ENCODE measurements around the gene PARD3. TPM values are rescaled to one million over a fixed set of nuclear protein-coding genes. Genes with fewer than 3 reads are reported as not detected.

The PARD3 gene
- total RNA-seq, 1 donor from 2014 or later: 97.8 TPM

DNA sequence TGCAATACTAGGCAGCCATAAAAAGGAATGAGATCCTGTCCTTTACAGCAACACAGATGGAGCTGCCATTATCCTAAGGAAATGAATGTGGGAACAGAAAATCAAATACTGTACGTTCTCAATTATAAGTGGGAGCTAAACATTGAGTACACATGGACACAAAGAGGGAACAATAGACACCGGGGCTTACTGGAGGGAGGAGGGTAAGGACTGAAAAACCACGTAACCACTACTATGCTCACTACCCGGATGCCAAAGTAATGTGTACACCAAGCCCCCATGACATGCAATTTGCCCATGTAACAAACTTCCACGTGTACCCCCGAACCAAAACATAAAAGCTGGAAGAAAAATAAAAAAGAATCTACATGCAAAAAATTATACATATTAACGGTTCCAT is 587.0 kb downstream of the PARD3 start:
- TF ChIP-seq, protein P1, sequence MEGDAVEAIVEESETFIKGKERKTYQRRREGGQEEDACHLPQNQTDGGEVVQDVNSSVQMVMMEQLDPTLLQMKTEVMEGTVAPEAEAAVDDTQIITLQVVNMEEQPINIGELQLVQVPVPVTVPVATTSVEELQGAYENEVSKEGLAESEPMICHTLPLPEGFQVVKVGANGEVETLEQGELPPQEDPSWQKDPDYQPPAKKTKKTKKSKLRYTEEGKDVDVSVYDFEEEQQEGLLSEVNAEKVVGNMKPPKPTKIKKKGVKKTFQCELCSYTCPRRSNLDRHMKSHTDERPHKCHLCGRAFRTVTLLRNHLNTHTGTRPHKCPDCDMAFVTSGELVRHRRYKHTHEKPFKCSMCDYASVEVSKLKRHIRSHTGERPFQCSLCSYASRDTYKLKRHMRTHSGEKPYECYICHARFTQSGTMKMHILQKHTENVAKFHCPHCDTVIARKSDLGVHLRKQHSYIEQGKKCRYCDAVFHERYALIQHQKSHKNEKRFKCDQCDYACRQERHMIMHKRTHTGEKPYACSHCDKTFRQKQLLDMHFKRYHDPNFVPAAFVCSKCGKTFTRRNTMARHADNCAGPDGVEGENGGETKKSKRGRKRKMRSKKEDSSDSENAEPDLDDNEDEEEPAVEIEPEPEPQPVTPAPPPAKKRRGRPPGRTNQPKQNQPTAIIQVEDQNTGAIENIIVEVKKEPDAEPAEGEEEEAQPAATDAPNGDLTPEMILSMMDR (conservative IDR thresholded peaks at IDR 0.05; ENCODE audit: low read depth, low read length): no peak
- no peak for DNase-seq (ENCODE audit: low read depth)
- no peak overlapping the region for H3K4me3 ChIP-seq (ENCODE audit: low read depth, low read length)

DNA sequence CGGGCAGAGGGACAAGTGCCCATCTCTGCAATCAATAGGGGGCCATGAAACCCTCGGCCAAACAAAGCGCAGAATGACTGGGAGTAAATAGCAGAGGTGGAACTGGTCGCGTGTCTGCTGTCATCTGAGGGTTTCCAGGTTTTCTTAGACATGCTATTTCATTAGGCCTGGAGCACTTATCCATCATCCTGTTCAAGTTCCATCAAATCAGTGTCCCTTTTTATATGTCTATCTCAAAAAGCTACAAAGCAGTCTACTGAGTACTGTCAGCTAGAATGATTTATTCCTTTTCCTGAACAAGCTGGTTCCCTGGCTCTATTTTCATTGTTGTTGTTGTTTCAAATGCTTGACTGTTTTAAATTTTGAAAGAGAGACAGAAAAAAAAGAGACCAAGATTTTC is 590.5 kb downstream of the PARD3 start:
- TF ChIP-seq, protein P1 (conservative IDR thresholded peaks at IDR 0.05; ENCODE audit: low read depth, low read length): no peak
- DNase-seq (ENCODE audit: low read depth): no peak
- H3K4me3 ChIP-seq (ENCODE audit: low read depth, low read length): no peak overlapping the region

DNA sequence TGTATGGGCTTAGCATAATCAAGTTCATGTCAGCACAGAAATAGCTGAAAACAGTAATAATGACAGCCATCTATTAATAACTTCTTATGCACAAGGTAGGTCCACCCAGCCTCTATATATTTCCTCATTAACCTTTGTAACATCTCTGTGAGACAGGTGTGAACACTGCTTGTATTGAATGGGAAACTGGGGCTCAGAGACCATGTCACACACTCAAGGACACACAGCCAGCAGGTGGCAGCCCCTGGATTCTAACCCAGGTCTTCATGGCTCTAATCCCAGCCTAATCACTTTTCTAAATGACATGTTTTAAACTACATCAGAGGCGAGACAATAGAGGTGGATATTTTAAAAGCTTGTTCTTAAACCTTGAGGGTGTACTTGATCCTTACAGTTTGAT is 591.4 kb downstream of the PARD3 start:
- no peak overlapping the region for H3K4me3 ChIP-seq (ENCODE audit: low read depth, low read length)
- TF ChIP-seq, protein P1 (conservative IDR thresholded peaks at IDR 0.05; ENCODE audit: low read depth, low read length): peak; percentile 15
- no peak for DNase-seq (ENCODE audit: low read depth)

DNA sequence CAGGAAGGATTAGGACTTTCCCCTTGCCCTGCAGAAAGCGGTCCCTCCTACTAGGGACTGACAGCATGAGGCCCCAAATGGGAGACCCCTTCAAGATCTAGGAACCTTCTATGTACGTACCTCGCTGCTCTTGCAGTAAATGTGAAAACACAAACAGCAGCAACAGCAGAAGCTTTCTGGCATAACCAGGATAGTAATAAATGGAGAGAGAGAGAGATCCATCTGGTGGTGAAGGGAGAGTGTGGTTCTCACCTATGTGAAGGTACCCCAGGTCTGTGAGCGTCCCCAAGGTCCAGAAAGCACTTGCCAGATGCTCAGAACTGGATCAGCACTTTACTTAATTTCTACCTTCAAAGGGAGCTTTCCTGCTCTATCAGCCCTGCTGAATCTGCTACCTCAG is 592.7 kb downstream of the PARD3 start:
- H3K4me3 ChIP-seq (ENCODE audit: low read depth, low read length): no peak overlapping the region
- TF ChIP-seq, protein P1 (conservative IDR thresholded peaks at IDR 0.05; ENCODE audit: low read depth, low read length): no peak
- DNase-seq (ENCODE audit: low read depth): no peak

DNA sequence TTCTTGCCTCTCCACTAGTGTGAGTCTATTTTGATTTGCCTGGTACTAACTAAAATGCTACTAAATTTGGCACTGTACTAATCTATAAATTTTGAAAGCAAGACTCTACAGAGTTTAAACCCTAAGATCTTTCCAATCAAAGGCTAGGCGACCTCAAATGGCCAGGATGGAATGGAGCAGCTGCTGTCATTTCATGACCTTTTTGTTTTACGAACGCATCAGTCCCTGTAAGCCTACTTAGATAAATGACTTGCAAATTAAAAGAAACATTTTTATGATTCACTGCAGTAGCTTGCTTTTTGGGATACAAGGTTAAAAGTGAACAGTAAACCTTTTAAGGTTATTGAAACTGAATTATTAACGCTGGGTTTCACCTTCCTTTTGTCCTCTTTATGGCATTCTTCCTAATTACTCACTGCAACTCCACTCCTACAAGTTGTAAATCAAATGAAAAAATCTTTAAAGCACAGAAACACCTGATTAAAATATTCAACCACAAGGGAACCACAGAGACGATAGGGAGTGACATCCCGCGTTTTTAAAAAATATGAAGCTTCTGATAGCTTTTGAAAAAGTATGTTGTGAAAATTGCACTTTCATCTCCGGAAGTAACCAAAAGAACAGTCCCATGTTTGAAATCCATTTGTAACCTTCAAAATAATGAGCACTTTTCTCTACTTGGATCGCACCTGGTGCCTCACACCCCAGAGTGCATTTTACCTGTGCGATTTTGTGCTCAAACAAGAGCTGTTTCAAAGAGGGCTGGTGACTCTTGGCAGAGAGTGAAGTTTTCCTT is 595.1 kb downstream of the PARD3 start:
- TF ChIP-seq, protein P1 (conservative IDR thresholded peaks at IDR 0.05; ENCODE audit: low read depth, low read length): no peak
- DNase-seq (ENCODE audit: low read depth): no peak
- H3K4me3 ChIP-seq (ENCODE audit: low read depth, low read length): no peak overlapping the region

DNA sequence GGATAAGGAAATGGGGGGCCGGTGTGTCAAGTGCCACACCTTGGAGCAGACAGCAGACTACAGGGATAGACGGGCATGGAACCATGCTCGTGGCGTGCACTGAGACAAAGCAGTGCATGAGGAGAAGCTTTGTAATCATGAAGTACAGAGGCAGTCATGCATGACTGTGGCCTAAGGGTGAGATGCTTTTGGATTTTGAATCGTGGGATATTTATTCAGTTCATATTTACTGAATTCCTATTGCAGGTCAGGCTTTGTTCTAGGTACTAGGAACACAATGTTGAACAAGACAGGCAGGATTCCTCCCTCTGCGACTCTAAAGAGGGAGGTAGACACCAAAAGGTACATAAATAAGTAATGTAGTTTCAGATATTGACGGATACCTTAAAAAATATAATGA is 597.6 kb downstream of the PARD3 start:
- no peak for DNase-seq (ENCODE audit: low read depth)
- H3K4me3 ChIP-seq (ENCODE audit: low read depth, low read length): no peak overlapping the region
- TF ChIP-seq, protein P1 (conservative IDR thresholded peaks at IDR 0.05; ENCODE audit: low read depth, low read length): no peak
